PC-9 (cell line): ENCODE data around the gene CHRNA5. TPM values are rescaled to one million over a fixed set of nuclear protein-coding genes. Genes with fewer than 3 reads are reported as not detected.

ENCODE experiments used
- BruUV-seq: library from RNA; stranded (reverse); fragments of 400-500 nt; replicated peaks from 2 replicates; lab custom pipeline; 2021; lab: Mats Ljungman, UMichigan
- CTCF ChIA-PET: fragments of 300-600 bp; sonication (Branson Sonifier 250); formaldehyde crosslinking; loops from one replicate; lab custom pipeline; 2022; ENCODE audit warnings: antibody characterized with exemption; lab: Charles Lee
- POLR2A ChIA-PET: fragments of 300-600 bp; sonication (Branson Sonifier 250); formaldehyde crosslinking; loops from one replicate; lab custom pipeline; 2022; ENCODE audit warnings: antibody characterized with exemption; ENCODE audit not compliant: unreplicated experiment; lab: Charles Lee
- DNase-seq, 2 experiments: peaks; one replicate each; pipeline versions ENCODE4 v3.0.0 to v3.0.0-alpha.2; 2015 to 2022; ENCODE audit warnings: mixed read lengths in 1 of 2
- H2AFZ ChIP-seq: fragments of 200-600 bp; sonication (generic); 2 replicates; pipeline ENCODE4 v1.8.1; 2017; ENCODE audit warnings: antibody characterized with exemption
- H3F3A ChIP-seq: fragments of 200-600 bp; sonication (generic); 2 replicates; pipeline ENCODE4 v1.8.1; 2017; ENCODE audit warnings: antibody characterized with exemption, mild to moderate bottlenecking, low read depth; ENCODE audit not compliant: insufficient read depth
- H3K27ac ChIP-seq: fragments of 200-600 bp; sonication (generic); 2 replicates; pipeline ENCODE4 v1.6.1; 2016; ENCODE audit warnings: mixed run types
- H3K27me3 ChIP-seq: fragments of 200-600 bp; sonication (generic); 2 replicates; pipeline ENCODE4 v1.6.1; 2016; ENCODE audit warnings: low read depth, mixed run types; ENCODE audit not compliant: insufficient read depth
- H3K36me3 ChIP-seq: fragments of 200-600 bp; sonication (generic); 2 replicates; pipeline ENCODE4 v1.6.1; 2016; ENCODE audit warnings: low read depth, mixed run types
- H3K4me1 ChIP-seq: fragments of 200-600 bp; sonication (generic); replicated peaks from 2 replicates; pipeline ENCODE4 v1.6.1; 2016; ENCODE audit warnings: mixed run types; ENCODE audit not compliant: insufficient read depth
- H3K4me2 ChIP-seq: fragments of 200-600 bp; sonication (generic); 2 replicates; pipeline ENCODE4 v1.6.1; 2017; ENCODE audit warnings: mixed run types
- H3K4me3 ChIP-seq: fragments of 200-600 bp; sonication (generic); 2 replicates; pipeline ENCODE4 v1.6.1; 2016; ENCODE audit warnings: mixed run types
- H3K79me2 ChIP-seq: fragments of 200-600 bp; sonication (generic); 2 replicates; pipeline ENCODE4 v1.6.1; 2017; ENCODE audit warnings: low read depth, mixed run types
- H3K9me2 ChIP-seq: fragments of 200-600 bp; sonication (generic); 2 replicates; pipeline ENCODE4 v1.8.1; 2017; ENCODE audit warnings: mild to moderate bottlenecking; ENCODE audit not compliant: insufficient read depth
- H3K9me3 ChIP-seq: fragments of 200-600 bp; sonication (generic); 2 replicates; pipeline ENCODE4 v1.8.1; 2016; ENCODE audit warnings: low read depth; ENCODE audit not compliant: insufficient read depth
- H4K20me1 ChIP-seq: fragments of 200-600 bp; sonication (generic); 2 replicates; pipeline ENCODE4 v1.8.1; 2017; ENCODE audit not compliant: insufficient read depth
- CTCF ChIP-seq: fragments of 200-600 bp; sonication (generic); conservative IDR thresholded peaks from 2 replicates; pipeline ENCODE4 v1.6.1; 2017; ENCODE audit warnings: mixed run types, antibody characterized with exemption, mild to moderate bottlenecking, moderate library complexity
- EZH2 ChIP-seq: fragments of 200-600 bp; sonication (generic); IDR thresholded peaks from 2 replicates; pipeline ENCODE4 v1.8.0; 2017; ENCODE audit warnings: antibody characterized with exemption, low read depth
- intact Hi-C: fragments of 100-400 bp; cut with micrococcal nuclease; formaldehyde crosslinking; loops from one replicate; pipeline ENCODE4 v1.10.0; 2022; ENCODE audit not compliant: unreplicated experiment
- total RNA-seq: library from RNA; stranded (reverse); gene quantifications from 2 replicates; pipeline ENCODE4 v1.2.3, GENCODE V29; 2021

CHRNA5 gene
- total RNA-seq, 1 experiment from 2014 or later: 9.5 TPM

GRCh38 chr15:78540141-78540870 lies 25.0 kb upstream of the CHRNA5 start, which contains the start of gene PSMA4:
TSS of gene PSMA4 (plus strand) at chr15:78540444. CDS start at chr15:78541928, 1,484 bp downstream.
- Histone ChIP-seq H3K36me3 (peaks cover 20% of the 10 kb centered on the region), H2AFZ (peak within 1 kb of the TSS; percentile 96), H3F3A (peaks cover 3% of the 10 kb centered on the region; the same call in 1 of the 2 replicates), H3K27me3 (no peaks in the 10 kb centered on the region), H3K9me3 (no peaks in the 10 kb centered on the region), H3K9me2 (no peaks in the 10 kb centered on the region), H3K79me2 (peaks cover 31% of the 10 kb centered on the region), H3K4me2 (peak within 1 kb of the TSS; percentile 95), H3K4me1 (peaks cover 15% of the 10 kb centered on the region), H4K20me1 (no peaks in the 10 kb centered on the region), H3K4me3 (peak within 1 kb of the TSS; percentile 93), H3K27ac (peak within 1 kb of the TSS; percentile 73)
- POLR2A ChIA-PET: interaction anchor here (0.6 to 1.0 kb wide), 5 partner anchors 13 to 417 kb away, joined by 3 to 8 read pairs (median 5); partner anchors contain the start of gene CHRNA5
- TF ChIP-seq CTCF: no peak
- no peak for TF ChIP-seq EZH2
- no TSS peak for BruUV-seq
- peak; percentile 51 to 86 for DNase-seq
- intact Hi-C loops: loop anchor here (2.0 kb wide), 1 partner anchor 24 kb away; the partner anchor contains the start of gene CHRNA5
- CTCF ChIA-PET: no interaction called here

- Histone ChIP-seq H3K27ac (peak overlapping the region; percentile 73), H3K9me3 (no peaks in the 10 kb centered on the region), H3K27me3 (no peaks in the 10 kb centered on the region), H3K4me3 (peak overlapping the region; percentile 93), H3K4me2 (peak overlapping the region; percentile 95), H3F3A (peaks cover 3% of the 10 kb centered on the region; the same call in 1 of the 2 replicates), H2AFZ (peak overlapping the region; percentile 96), H3K4me1 (peaks cover 15% of the 10 kb centered on the region), H3K36me3 (peaks cover 24% of the 10 kb centered on the region), H3K9me2 (no peaks in the 10 kb centered on the region), H3K79me2 (peaks cover 31% of the 10 kb centered on the region), H4K20me1 (no peaks in the 10 kb centered on the region)
- TF ChIP-seq CTCF (no peak), EZH2 (no peak)
- BruUV-seq: TSS peak; percentile 38
- ChIA-PET CTCF (interaction anchor here (0.6 kb wide), 1 partner anchor 575 kb away, joined by 9 read pairs; no protein-coding TSS in a partner anchor), POLR2A (interaction anchor here (0.6 kb wide), 1 partner anchor 25 kb away, joined by 7 read pairs; no protein-coding TSS in a partner anchor)
- no peak for DNase-seq
- intact Hi-C loops: loop anchor here (2.0 kb wide), 1 partner anchor 24 kb away; the partner anchor contains the start of gene CHRNA5
Observed at GRCh38 chr15:78540871-78541743, 24.2 kb upstream of the CHRNA5 start.

GRCh38 chr15:78541744-78542034 lies 23.6 kb upstream of the CHRNA5 start:
- intact Hi-C loops: loop anchor here (2.0 kb wide), 1 partner anchor 23 kb away; the partner anchor contains the start of gene CHRNA5
- DNase-seq: no peak
- no peak overlapping the region for H2AFZ ChIP-seq
- peaks cover 24% of the 10 kb centered on the region for H3K36me3 ChIP-seq
- peak overlapping the region; percentile 93 for H3K4me3 ChIP-seq
- H3K4me2 ChIP-seq: peak overlapping the region; percentile 95
- CTCF ChIA-PET: no interaction called here
- H3F3A ChIP-seq: peaks cover 3% of the 10 kb centered on the region; the same call in 1 of the 2 replicates
- POLR2A ChIA-PET: no interaction called here
- peaks cover 15% of the 10 kb centered on the region for H3K4me1 ChIP-seq
- no peaks in the 10 kb centered on the region for H3K9me2 ChIP-seq
- no peaks in the 10 kb centered on the region for H3K9me3 ChIP-seq
- H3K27me3 ChIP-seq: no peaks in the 10 kb centered on the region
- H3K27ac ChIP-seq: peak overlapping the region; percentile 73; the same call in 1 of the 2 replicates
- H4K20me1 ChIP-seq: no peaks in the 10 kb centered on the region
- no TSS peak for BruUV-seq
- TF ChIP-seq EZH2 (no peak), CTCF (no peak)
- peaks cover 31% of the 10 kb centered on the region for H3K79me2 ChIP-seq
